NCI-H2029 treated with DMSO at 0.1 percent for 48 hours (cell line): ENCODE measurements around the gene SNAP25.

ENCODE experiments used
- DNase-seq: peaks from one replicate; lab custom pipeline; 2025; lab: John Stamatoyannopoulos, UW

The SNAP25 gene

DNA sequence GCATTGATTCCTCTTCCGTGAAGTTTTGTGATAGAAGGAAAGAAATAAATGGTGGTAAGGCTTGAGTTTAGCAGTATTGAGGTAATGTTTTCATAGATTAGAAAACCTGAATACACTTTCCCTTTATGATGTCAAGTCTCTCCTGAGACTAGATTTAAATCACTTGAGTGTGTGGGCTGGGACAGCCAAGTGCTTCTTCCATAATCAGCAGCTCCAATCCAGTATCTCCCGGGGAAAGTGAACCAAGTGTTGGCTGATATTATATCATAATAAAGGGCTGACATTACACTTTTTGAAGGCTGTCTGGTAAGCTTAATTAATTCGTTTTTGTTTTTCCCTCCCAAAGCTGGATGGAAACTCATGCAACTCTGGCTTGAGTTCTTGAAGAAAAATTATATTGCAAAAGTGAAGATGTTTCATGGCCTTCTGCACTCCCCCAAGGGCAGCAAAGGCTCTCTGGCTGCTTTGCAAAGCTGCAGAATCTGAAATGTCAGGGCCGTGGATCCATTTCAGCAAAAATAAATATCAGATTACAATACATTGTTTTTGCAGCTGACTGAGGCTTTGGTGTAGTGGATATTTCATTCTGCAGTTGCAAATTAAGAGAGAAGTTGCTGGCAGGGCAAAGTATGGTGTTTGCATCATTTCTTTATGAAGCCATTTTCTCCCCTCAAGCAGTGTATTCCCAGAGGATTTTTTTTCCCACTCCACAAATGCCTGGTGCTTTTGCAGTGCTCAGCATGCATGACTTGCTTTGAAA lies 114.2 kb downstream of the SNAP25 start:
- DNase-seq, result no peak

DNA sequence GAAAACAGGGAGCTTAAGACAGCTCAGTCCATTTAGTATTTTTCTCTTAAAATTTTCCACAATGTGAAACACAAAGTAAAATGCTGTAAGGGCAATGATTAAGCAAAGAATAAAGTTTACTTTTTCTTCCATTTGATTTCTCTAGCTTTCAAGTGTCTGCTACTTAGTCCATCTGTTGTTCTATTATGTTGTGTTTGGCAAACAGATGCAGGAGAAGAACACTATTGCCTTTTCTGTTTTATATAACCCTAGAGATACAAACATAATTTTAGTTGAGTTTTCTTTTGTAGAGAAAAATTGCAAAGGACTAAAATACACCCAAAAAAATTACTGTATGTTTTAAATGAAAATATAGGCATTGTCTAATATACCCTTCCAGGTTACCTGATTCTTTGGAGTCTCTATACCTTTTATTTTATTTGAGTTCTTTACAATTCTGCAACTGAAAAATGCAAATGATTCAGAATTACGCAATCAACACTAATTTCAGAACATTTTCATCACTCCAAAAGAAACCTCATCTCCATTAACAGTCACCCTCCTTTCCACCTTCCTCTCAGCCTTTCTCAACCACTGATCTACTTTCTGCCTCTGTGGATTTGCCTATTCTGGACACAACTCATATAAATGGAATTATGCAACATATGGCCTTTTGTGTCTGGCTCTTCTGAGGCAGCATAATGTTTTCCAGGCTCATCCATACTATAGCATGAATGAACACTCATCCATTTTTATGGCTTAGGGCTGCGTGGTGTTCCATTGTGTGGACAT lies 118.5 kb downstream of the SNAP25 start:
- no peak for DNase-seq

GRCh38 chr20:10338426-10339180 lies 120.0 kb downstream of the SNAP25 start:
- no peak for DNase-seq

DNA sequence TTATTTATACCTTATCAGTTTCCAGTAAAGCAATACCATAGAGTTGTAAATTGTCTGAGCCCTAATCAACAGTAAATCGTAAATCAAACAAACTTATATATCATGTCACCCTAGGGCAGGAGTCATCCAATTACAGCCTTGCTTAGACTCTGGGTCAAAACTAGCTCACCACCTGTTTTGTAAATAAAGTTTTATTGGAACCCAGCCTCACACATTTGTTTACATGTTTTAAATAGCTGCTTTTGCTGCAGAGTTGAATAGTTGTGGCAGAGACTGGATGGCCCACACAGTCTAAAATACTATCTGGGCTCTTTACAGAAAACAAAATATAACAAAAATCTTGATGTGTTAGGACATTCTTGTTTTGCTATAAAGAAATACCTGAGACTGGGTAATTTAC lies 121.0 kb downstream of the SNAP25 start:
- DNase-seq, result no peak

DNA sequence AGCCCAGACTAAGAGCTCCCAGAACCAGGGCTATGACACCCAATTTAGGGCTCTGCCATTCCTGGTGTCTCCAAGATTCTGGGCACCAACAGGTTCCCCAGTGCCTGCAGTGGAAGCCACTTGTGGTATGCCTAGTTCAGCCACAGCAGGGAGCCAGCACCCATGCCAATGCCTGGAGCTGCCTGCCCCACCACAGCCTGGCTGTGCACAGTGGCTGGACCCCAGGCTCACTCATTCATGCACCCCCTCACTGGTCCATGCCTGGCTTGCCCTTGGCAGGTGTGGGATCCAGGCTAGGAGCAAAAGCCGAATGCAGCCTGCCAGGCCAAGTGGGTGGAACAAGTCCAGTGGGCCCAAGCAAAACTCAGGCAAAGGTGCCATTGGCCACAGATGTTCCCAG lies 123.5 kb downstream of the SNAP25 start:
- no peak for DNase-seq

DNA sequence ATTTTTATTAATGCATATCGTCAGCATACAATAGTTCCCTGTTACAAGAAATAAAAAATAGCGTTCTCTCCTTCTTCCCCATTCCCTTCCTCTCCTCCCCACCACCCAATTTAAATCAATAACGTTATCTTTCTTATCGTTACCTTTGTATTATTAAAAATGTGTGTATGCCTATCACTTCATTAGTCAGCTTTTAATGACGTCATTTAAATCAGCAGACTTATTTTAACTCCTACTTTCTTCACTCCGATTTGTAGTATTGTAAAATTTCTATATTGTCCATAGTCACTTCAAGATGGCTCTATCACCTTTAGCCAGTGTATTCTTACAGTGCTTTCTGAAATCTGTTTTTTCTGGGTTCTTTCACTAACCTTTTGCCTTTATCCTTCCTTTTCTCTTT lies 126.3 kb downstream of the SNAP25 start:
- DNase-seq, result no peak

DNA sequence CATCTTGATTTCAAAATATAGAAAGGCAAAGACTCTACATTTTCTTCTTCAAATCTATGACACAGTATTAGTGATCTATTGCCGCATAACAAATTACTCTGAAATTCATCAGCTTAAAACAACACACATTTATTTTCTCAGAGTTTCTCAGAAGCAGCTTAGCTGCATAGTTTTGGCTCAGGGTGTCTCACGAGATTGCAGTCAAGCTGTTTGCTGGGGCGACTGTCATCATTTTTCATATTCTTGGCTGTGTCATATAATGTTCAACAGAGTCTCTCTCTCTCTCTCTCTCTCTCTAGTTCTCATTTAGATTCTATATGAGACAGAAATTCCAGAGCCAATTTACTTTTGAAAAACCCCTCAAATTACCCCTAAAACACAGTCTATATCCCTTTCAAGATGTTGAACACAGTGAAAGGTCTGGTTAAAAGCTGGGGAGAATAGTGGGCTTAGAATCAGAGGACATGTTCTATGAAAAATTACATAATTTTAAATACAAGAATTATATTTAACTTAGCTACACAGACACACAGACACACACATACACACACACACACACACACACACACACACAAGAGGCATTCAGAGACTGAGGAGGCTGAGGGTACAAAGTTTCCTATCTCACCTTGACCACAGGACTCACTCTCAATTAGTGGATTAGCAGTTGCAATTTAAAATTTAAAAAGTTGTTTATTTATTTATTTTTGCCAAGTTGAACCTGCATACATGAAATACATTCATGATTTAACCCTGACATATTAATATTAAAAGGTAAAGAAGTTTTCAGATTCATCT lies 128.7 kb downstream of the SNAP25 start:
- DNase-seq, result no peak

GRCh38 chr20:10349118-10349517 lies 130.5 kb downstream of the SNAP25 start:
- DNase-seq, result no peak

- no peak for DNase-seq
Measured at GRCh38 chr20:10350188-10350842, 131.7 kb downstream of the SNAP25 start.

GRCh38 chr20:10352934-10353824 lies 134.5 kb downstream of the SNAP25 start:
- no peak for DNase-seq

- no peak for DNase-seq
Measured at GRCh38 chr20:10356628-10357027, 138.0 kb downstream of the SNAP25 start.
